Suprapubic skin (tissue), 4 donors: ENCODE data around the gene GRB10.
"Not testable (repeated sequence)": the region's sequence is repeated elsewhere in the genome, so short reads cannot be mapped to it uniquely, and the experiment has no call there.

Source experiments
- POLR2A ChIP-seq, 2 donors: fragments of 450-650 bp; IDR thresholded peaks; one replicate each; pipeline ENCODE4 v1.6.1; 2017; ENCODE audit warnings: antibody characterized with exemption in 2 of 2, mild to moderate bottlenecking in 2 of 2, moderate library complexity in 2 of 2
- POLR2AphosphoS5 ChIP-seq, 3 donors: sonication (generic); formaldehyde crosslinking; IDR thresholded peaks; one replicate each; pipeline ENCODE4 v1.6.1; 2017; ENCODE audit warnings: antibody characterized with exemption in 3 of 3
- TF ChIP-seq, protein P1 (sequence below), 2 donors: fragments of 200-600 bp in 1 of 2; fragments of 450-650 bp in 1 of 2; sonication (generic) in 1 of 2; IDR thresholded peaks; one replicate each; pipeline ENCODE4 v1.5.1; 2016 to 2019; ENCODE audit warnings: antibody characterized with exemption in 2 of 2, mild to moderate bottlenecking in 1 of 2, moderate library complexity in 1 of 2

DNA sequence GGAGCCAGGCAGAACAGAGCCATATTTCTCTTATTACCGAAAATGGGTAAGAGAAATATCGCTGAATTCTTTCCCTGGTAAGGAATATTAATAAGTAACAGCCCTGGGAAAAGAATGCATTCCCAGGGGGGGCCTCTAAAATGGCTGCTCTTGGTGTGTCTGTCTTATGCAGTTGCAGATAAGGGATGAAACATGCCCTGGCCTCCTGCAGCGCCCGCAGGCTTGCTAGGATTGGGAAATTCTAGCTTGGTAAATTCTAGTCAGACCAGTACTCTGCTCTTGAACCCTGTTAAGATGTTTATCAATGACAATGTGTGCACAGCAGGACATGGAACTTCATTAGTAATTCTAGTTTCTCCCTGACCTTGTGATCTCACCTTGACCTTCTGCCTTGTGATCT is 199.4 kb downstream of the GRB10 start:
- TF ChIP-seq, protein P1, sequence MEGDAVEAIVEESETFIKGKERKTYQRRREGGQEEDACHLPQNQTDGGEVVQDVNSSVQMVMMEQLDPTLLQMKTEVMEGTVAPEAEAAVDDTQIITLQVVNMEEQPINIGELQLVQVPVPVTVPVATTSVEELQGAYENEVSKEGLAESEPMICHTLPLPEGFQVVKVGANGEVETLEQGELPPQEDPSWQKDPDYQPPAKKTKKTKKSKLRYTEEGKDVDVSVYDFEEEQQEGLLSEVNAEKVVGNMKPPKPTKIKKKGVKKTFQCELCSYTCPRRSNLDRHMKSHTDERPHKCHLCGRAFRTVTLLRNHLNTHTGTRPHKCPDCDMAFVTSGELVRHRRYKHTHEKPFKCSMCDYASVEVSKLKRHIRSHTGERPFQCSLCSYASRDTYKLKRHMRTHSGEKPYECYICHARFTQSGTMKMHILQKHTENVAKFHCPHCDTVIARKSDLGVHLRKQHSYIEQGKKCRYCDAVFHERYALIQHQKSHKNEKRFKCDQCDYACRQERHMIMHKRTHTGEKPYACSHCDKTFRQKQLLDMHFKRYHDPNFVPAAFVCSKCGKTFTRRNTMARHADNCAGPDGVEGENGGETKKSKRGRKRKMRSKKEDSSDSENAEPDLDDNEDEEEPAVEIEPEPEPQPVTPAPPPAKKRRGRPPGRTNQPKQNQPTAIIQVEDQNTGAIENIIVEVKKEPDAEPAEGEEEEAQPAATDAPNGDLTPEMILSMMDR (IDR thresholded peaks at IDR 0.05) = not testable (repeated sequence)
- not testable (repeated sequence) for TF ChIP-seq POLR2A, POLR2AphosphoS5 (IDR thresholded peaks at IDR 0.05)
